22Rv1 (cell line): Measurements from ENCODE around the gene LTBP3.

Source experiments
- ZFX ChIP-seq: fragments of 450-650 bp; IDR thresholded peaks from 2 replicates; pipeline ENCODE4 v1.6.1; 2017; ENCODE audit warnings: antibody characterized with exemption, borderline replicate concordance
- TF ChIP-seq, protein P1 (sequence below): fragments of 450-650 bp; IDR thresholded peaks from 2 replicates; pipeline ENCODE4 v1.5.1; 2017; ENCODE audit warnings: mild to moderate bottlenecking

DNA sequence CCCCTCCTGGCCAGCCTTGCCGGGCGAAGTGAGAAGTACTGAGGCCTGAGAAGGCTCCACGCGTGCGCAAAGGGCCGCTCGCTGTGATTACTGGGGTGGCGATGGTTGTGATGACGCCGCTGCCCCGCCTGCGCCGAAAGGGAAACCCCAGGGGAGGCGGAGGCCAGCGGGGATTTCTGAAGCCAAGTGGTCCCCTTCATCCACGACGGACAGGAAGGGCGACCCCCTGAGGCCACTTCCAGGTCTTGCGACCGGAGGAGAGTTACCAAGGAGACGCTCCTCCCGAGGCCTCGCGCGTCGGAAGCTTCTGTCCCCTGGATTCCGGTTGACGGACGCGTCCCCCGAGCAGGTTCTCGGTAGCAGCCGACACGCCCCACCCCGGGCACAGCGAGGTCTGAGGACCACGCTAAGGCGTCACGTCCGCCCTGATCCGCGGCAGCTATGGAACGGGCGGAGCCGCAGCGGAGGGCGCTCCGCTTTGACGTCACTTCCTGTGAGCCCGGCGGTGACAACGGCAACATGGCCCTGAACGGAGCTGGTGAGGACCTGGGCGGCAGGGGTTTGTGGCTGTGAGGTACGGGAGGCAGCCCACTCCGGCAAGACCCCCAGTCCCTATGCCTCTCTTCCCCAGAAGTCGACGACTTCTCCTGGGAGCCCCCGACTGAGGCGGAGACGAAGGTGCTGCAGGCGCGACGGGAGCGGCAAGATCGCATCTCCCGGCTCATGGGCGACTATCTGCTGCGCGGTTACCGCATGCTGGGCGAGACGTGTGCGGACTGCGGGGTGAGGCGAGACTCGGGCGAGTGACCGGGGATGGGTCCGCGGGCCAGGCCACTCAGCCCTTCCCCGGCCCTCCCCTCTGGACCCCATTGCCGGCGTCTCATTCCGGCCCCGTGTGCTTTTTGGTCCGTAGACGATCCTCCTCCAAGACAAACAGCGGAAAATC is 12.1 kb upstream of the LTBP3 start, which contains the start of gene ZNRD2:
- TF ChIP-seq, protein P1, sequence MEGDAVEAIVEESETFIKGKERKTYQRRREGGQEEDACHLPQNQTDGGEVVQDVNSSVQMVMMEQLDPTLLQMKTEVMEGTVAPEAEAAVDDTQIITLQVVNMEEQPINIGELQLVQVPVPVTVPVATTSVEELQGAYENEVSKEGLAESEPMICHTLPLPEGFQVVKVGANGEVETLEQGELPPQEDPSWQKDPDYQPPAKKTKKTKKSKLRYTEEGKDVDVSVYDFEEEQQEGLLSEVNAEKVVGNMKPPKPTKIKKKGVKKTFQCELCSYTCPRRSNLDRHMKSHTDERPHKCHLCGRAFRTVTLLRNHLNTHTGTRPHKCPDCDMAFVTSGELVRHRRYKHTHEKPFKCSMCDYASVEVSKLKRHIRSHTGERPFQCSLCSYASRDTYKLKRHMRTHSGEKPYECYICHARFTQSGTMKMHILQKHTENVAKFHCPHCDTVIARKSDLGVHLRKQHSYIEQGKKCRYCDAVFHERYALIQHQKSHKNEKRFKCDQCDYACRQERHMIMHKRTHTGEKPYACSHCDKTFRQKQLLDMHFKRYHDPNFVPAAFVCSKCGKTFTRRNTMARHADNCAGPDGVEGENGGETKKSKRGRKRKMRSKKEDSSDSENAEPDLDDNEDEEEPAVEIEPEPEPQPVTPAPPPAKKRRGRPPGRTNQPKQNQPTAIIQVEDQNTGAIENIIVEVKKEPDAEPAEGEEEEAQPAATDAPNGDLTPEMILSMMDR: peak; percentile 79
- TF ChIP-seq ZFX: no peak
